Progenitor cell of endocrine pancreas (in vitro differentiated cells): Measurements from ENCODE around the gene PCDHA2. TPM values are rescaled to one million over a fixed set of nuclear protein-coding genes. Genes with fewer than 3 reads are reported as not detected.
A peak's percentile ranks its signal among the peaks of the same experiment; 100 is the strongest.
"Not testable (repeated sequence)": the region's sequence is repeated elsewhere in the genome, so short reads cannot be mapped to it uniquely, and the experiment has no call there.

ENCODE experiments used
- DNase-seq: peaks from one replicate; pipeline ENCODE4 v3.0.0; 2021; ENCODE audit warnings: low spot score; ENCODE audit not compliant: unreplicated experiment
- H3K27ac Mint-ChIP-seq: 2 replicates; pipeline ENCODE4 v1.8.0; 2021; ENCODE audit warnings: mild to moderate bottlenecking, moderate library complexity, mixed read lengths
- H3K27me3 Mint-ChIP-seq: 2 replicates; pipeline ENCODE4 v1.8.0; 2021; ENCODE audit warnings: mixed read lengths
- H3K36me3 Mint-ChIP-seq: 2 replicates; pipeline ENCODE4 v1.8.0; 2022; ENCODE audit warnings: mixed read lengths; ENCODE audit not compliant: insufficient read depth
- H3K4me1 Mint-ChIP-seq: 2 replicates; pipeline ENCODE4 v1.8.0; 2021; ENCODE audit warnings: low read depth, mixed read lengths
- H3K4me3 Mint-ChIP-seq: 2 replicates; pipeline ENCODE4 v1.8.0; 2021; ENCODE audit warnings: low read depth, mild to moderate bottlenecking, moderate library complexity, mixed read lengths
- H3K9me3 Mint-ChIP-seq: 2 replicates; pipeline ENCODE4 v1.8.0; 2021; ENCODE audit warnings: low read depth, mixed read lengths
- CTCF ChIP-seq: fragments of 200-600 bp; sonication (generic); IDR thresholded peaks from one replicate; pipeline ENCODE4 v1.5.0; 2021; ENCODE audit warnings: antibody characterized with exemption, mild to moderate bottlenecking; ENCODE audit not compliant: unreplicated experiment
- total RNA-seq: library from RNA; stranded (reverse); gene quantifications from 2 replicates; pipeline ENCODE4 v1.2.1, GENCODE V29; 2021

The PCDHA2 gene
- total RNA-seq, 1 donor from 2014 or later = 5.6 TPM

GRCh38 chr5:140785905-140786686, 8.6 kb upstream of the PCDHA2 start, which contains the start of gene PCDHA1:
Gene PCDHA1, plus strand, starts transcription at chr5:140786140.
- Mint-ChIP-seq H3K4me3 (no peak within 1 kb of the TSS), H3K9me3 (peaks cover 37% of the 10 kb centered on the region), H3K36me3 (peaks cover 4% of the 10 kb centered on the region), H3K27me3 (no peaks in the 10 kb centered on the region), H3K4me1 (no peaks in the 10 kb centered on the region), H3K27ac (no peak within 1 kb of the TSS)
- TF ChIP-seq CTCF = no peak
- no peak for DNase-seq

- H3K36me3 Mint-ChIP-seq, H3K27ac Mint-ChIP-seq, H3K4me3 Mint-ChIP-seq, H3K4me1 Mint-ChIP-seq, DNase-seq, H3K27me3 Mint-ChIP-seq: not testable (repeated sequence)
- peaks cover 34% of the 10 kb centered on the region for H3K9me3 Mint-ChIP-seq
Observed at GRCh38 chr5:140787422-140787821, 7.2 kb upstream of the PCDHA2 start.

- H3K4me1 Mint-ChIP-seq, DNase-seq, H3K27me3 Mint-ChIP-seq: not testable (repeated sequence)
Observed at GRCh38 chr5:140787849-140788504, 6.7 kb upstream of the PCDHA2 start.

GRCh38 chr5:140791089-140791488, 3.6 kb upstream of the PCDHA2 start:
- H3K9me3 Mint-ChIP-seq = peaks cover 21% of the 10 kb centered on the region
- no peak overlapping the region for H3K4me3 Mint-ChIP-seq
- peaks cover 14% of the 10 kb centered on the region for H3K36me3 Mint-ChIP-seq
- H3K4me1 Mint-ChIP-seq = no peaks in the 10 kb centered on the region
- no peak overlapping the region for H3K27ac Mint-ChIP-seq
- DNase-seq = no peak
- no peak for TF ChIP-seq CTCF
- no peaks in the 10 kb centered on the region for H3K27me3 Mint-ChIP-seq

More at GRCh38 chr5:140787849-140788504, 6.7 kb upstream of the PCDHA2 start:
- H3K27ac Mint-ChIP-seq, H3K36me3 Mint-ChIP-seq, H3K4me3 Mint-ChIP-seq: not testable (repeated sequence)
- H3K9me3 Mint-ChIP-seq = peaks cover 29% of the 10 kb centered on the region

GRCh38 chr5:140795259-140795641, 598 bp downstream of the PCDHA2 start:
- peak overlapping the region; percentile 80 for H3K4me3 Mint-ChIP-seq
- no peak for DNase-seq
- no peaks in the 10 kb centered on the region for H3K4me1 Mint-ChIP-seq
- H3K27me3 Mint-ChIP-seq = no peaks in the 10 kb centered on the region
- H3K27ac Mint-ChIP-seq = peak overlapping the region; percentile 88
- H3K9me3 Mint-ChIP-seq = peaks cover 24% of the 10 kb centered on the region
- H3K36me3 Mint-ChIP-seq = peaks cover 27% of the 10 kb centered on the region
- TF ChIP-seq CTCF = peak; percentile 29

GRCh38 chr5:140796072-140796717, 1.5 kb downstream of the PCDHA2 start:
- not testable (repeated sequence) for DNase-seq, H3K4me3 Mint-ChIP-seq, H3K27ac Mint-ChIP-seq, H3K4me1 Mint-ChIP-seq, H3K27me3 Mint-ChIP-seq
- H3K36me3 Mint-ChIP-seq = peaks cover 35% of the 10 kb centered on the region
- H3K9me3 Mint-ChIP-seq = peaks cover 28% of the 10 kb centered on the region
